LNCaP clone FGC (cell line): ENCODE results near the gene LRRC8C.

ENCODE experiments used
- DNase-seq: peaks from one replicate; pipeline ENCODE4 v3.0.0-alpha.2; 2011; ENCODE audit warnings: low read depth
- H3K4me3 ChIP-seq: 2 replicates; pipeline ENCODE4 v1.5.1; 2011; ENCODE audit warnings: mild to moderate bottlenecking, low read depth, low read length, control low read depth
- CTCF ChIP-seq: IDR thresholded peaks from 2 replicates; pipeline ENCODE4 v1.5.1; 2012; ENCODE audit warnings: mild to moderate bottlenecking; ENCODE audit not compliant: control insufficient read depth, insufficient read depth; ENCODE audit errors: extremely low read depth

Gene LRRC8C

GRCh38 chr1:89719502-89720306, 86.8 kb downstream of the LRRC8C start:
- no peak for DNase-seq
- H3K4me3 ChIP-seq: no peak overlapping the region
- TF ChIP-seq CTCF: no peak

GRCh38 chr1:89720839-89721238, 87.9 kb downstream of the LRRC8C start:
- TF ChIP-seq CTCF: no peak
- no peak for DNase-seq
- H3K4me3 ChIP-seq: no peak overlapping the region

GRCh38 chr1:89721351-89721750, 88.4 kb downstream of the LRRC8C start:
- no peak for TF ChIP-seq CTCF
- no peak for DNase-seq
- no peak overlapping the region for H3K4me3 ChIP-seq

- no peak for DNase-seq
- TF ChIP-seq CTCF: no peak
Measured at GRCh38 chr1:89723144-89723543, 90.2 kb downstream of the LRRC8C start.

DNA sequence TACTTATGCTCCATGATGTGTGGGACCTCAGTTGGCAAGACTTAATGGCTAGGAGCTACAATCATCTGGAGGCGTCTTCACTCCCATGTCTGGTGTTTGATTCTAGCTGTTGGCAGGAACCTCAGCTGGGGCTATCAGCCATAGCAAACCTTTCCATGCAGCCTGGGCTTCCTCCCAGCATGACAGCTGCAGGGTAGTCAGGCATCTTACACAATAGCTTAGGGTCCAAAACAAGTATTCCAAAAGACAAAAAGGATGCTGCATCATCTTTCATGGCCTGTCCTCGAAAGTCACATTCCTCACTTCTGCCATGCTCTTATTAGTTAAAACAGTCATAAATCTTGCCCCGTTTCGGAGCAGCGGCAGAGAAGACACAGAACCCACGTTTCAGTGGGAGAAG, 90.9 kb downstream of the LRRC8C start:
- no peak for DNase-seq
- H3K4me3 ChIP-seq: no peak overlapping the region
- no peak for TF ChIP-seq CTCF

More at GRCh38 chr1:89723144-89723543, 90.2 kb downstream of the LRRC8C start:
- no peak overlapping the region for H3K4me3 ChIP-seq

- TF ChIP-seq CTCF: no peak
- DNase-seq: no peak
- H3K4me3 ChIP-seq: no peak overlapping the region
Measured at GRCh38 chr1:89724369-89725010, 91.6 kb downstream of the LRRC8C start.
